ENCODE data around the gene KRTAP6-3.

The KRTAP6-3 gene, protein sequence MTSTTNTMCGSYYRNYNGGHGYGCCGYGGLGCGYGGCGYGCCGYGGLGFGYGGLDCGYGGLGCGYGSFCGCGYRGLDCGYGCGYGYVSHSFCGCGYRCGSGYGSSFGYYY

GRCh38 chr21:30592140-30592539 lies at the start of gene KRTAP6-3:
Gene KRTAP6-3 (plus strand): TSS chr21:30592440. CDS start chr21:30592446, 6 bp downstream.
- no peak for DNase-seq

DNA sequence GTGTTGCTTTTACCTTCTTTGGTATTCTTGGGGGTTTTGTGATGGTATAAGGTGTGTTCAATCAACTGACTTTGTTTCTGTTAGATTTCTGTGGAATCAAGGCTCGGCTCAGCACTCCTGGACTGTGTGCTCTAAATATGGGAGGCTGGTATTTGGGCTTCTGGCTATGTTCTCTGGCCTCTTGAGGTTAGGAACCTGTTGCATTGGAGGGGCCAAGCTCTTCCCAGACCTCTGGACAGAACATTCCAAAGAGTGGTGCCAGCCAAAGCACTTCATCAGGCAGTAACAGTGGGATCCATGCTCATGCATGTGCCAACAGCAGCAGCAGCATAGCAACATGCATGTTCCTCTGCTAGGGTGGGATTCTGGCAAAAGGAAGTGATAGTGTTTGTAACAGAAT lies 39.5 kb upstream of the KRTAP6-3 start:
- no peak for DNase-seq

DNA sequence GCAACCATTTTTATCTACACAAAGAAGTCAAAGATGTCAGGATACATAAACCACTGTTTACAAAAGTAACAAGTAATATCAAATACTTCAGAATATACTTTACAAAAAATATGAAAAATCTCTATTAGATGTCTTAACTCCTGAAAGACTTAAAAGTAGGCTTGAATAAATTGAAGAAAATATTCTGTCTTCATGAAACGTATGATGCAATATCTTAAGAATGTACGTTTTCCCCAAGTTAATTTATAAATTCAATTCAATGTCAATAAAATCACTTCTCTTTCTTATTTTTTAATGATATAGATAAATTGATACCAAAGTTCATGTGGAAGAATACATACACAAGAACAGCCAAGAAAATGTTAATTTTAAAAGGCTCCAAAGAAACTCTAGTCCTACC lies 37.1 kb upstream of the KRTAP6-3 start:
- no peak for DNase-seq

DNA sequence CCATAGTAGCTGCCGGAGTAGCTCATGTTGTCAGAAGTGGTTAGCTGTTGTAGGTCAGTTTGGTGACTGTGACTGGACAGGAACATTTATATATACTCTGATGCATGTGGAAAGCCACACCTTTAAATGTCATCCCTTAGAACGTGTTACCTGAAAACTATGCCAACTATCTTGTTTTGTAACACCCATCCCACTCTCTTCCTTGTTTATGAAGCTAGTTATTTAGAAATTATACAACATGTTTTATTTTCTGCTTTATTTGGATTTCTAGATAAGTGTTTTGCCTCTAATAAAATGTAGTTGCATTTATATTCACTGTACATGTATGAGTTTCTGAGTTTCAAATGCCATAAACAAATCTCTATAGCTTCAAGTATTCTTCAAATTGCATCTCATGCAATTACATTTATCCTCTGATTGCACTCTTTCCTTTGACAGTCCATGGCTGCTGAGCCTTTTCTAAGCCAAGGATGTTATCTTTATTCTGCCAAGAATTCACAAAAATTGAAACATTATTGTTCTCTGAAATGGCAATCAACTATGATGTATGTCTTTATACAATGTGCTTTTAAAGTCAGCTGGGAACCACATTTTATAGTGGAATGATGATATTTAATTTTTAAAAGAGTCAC lies 30.9 kb upstream of the KRTAP6-3 start, which contains the start of gene KRTAP19-7:
KRTAP19-7 (minus strand) TSS at position 51 of the 632 bp plus-strand sequence; CDS start at position 26, 25 bp downstream.
- DNase-seq: no peak

DNA sequence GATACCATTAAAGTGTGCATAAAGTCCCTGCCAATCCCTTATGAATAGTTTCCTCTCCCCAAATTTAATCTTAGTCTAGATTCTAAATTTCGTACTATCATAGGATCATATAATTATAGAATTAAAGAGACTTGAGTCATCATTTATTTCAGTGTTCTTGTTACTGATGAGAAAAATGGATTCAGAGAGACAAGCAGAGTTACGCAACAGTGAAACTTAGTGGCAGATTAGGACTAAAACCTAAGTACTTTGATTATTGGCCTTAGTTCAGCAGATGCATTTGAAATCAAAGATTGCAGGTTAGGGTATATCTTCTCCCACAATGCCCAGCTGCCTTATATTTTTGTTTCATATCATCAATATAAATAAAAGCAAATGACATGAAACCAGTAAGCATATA lies 30.3 kb upstream of the KRTAP6-3 start:
- DNase-seq: no peak

DNA sequence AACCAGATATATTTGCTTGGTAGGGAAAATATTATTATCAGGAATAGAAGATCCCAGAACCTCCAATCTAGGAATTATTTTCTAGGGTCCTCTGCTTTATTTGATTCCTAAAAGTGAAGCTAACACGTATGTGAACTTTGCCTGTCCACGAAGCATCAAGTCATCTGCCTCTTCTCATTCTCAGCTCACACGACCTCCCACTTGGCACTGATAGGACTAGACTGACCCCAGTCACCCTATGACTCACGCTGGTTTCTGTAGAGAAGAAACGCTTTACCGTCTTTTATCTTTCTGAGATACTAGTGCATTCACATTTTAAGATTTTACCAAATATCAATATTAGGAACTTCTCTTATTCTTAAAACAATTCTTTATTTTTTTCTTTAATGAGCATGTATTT lies 29.2 kb upstream of the KRTAP6-3 start:
- DNase-seq: no peak

DNA sequence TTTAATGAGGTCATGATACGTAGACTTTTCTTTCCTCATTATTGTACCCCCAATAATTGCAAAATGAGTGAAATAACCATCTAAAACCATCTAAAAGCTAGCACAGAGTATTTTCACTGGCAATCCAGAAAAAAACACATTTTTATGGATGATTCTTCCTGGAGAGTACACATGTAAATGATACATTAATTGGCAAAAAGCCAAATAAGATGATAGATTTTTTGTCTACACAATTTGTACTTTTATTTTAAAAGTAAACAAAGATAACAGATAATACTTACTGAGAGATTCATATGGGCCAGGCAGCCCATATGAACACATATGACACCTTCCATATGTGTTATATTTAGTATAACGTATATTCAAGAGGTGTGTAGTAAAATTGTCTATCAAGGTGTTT lies 28.6 kb upstream of the KRTAP6-3 start:
- DNase-seq: no peak

DNA sequence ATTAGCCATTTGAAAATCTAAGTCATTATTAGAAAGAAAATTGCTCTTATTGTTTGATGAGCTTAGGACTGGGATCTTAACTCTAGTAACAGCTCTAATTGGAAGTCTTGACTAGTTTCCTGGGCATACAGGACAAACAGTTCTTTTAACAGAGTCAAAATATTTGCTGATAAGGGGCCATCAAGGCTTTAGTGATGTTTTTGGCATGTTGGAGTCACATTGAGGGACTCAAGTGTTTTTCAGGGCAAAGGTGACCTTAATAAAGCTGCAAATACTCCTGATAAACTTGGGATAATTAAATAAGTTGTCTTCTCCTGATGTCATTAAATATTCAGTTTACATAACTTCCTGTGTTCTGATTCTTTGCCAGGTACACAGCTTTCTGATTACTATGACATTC lies 24.6 kb upstream of the KRTAP6-3 start:
- no peak for DNase-seq

DNA sequence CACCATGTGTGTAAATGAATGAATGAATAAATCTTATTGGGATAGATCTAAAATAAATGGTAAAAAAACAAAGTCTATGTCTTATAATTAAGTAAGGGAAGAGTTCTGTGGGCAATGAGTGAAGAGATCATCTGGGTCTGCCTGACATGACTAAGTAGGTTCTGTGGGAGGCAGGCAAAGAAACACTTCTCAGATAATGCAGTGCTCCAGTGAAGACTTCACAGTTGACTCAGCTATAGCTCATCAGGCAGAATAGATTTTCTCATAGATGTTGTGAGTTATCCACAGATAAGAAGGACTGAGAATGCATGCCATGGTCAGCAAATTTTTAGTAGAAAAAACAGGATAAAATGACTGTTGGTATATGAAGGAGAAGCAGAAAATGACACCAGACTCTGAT lies 14.5 kb upstream of the KRTAP6-3 start:
- DNase-seq: no peak

DNA sequence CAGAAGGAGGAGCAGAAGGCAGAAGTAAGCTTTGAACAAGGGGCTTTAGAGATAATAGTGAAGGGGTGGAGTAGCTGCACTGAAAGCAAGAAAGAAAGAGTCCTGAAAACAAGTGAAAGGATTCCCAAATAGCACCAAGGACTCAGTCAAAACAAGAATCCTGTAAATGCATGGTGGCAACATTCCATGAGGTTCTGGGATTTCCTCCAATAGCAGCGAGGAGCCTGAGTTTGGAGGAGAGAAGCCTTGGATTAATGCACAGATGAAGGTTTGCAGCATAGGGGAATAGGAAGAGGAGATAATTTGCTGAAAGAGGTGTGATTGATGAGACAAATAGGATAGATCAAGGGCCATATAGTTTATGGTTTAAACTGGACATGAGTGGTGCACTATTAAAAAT lies 12.9 kb upstream of the KRTAP6-3 start:
- DNase-seq: no peak

DNA sequence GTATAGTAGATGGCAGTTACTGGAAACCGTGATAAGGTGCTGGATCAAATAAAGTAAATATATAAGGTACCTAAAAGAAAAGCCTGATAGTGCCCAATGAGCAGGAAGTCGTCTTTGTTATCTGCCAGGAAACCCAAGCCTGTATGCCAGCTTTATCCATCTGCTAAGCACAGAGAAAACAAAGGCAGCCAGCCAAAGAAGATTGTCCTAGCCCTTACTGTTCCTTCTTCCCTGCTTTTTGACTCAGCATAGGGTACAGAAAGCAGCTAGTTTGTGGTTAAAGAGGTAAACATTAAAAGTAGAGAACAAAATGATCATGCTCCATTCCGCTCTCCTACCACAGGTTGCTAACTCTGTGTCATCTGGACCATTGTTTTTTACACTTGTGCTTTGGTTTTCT lies 12.1 kb upstream of the KRTAP6-3 start:
- DNase-seq: no peak

- no peak for DNase-seq
Measured at GRCh38 chr21:30582870-30583269, 9.4 kb upstream of the KRTAP6-3 start.

- no peak for DNase-seq
Measured at GRCh38 chr21:30590297-30590696, 1.9 kb upstream of the KRTAP6-3 start, which contains the start of gene KRTAP22-2. Gene KRTAP22-2 (minus strand): TSS chr21:30590397.

- DNase-seq: no peak
Measured at GRCh38 chr21:30598802-30599201, 6.6 kb downstream of the KRTAP6-3 start, which contains the start of gene KRTAP6-2. Gene KRTAP6-2 (minus strand): TSS chr21:30598902. CDS start chr21:30598874, 28 bp downstream.

- DNase-seq: no peak
Measured at GRCh38 chr21:30600787-30601186, 8.5 kb downstream of the KRTAP6-3 start, which contains the start of gene KRTAP22-1. Gene KRTAP22-1 (plus strand): TSS chr21:30601087.

- DNase-seq: no peak
Measured at GRCh38 chr21:30605968-30606367, 13.7 kb downstream of the KRTAP6-3 start.

GRCh38 chr21:30612132-30612531 lies 19.9 kb downstream of the KRTAP6-3 start:
- DNase-seq: no peak

DNA sequence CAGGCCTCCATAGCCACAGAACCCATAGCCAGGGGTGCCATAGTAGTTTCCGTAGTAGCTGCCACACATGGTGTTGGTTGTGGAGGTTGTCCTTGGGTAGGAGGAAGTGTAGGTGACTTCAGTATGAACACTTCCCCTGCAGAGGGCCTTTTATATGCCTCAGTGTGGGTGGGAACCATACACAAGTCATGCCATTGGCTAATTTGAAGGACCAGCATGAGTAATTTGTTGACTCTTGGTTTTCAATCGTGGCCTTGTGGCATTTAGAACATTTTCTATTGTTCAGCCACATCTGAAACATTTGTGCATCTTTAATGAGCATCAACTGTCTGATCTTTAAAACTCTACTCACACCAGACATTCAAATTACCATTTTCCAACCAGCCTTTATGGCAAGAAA lies 21.6 kb downstream of the KRTAP6-3 start, which contains the start of gene KRTAP6-1:
KRTAP6-1 (minus strand) TSS at position 95 of the 400 bp plus-strand sequence; CDS start at position 69, 26 bp downstream.
- DNase-seq: no peak

GRCh38 chr21:30615199-30615598 lies 23.0 kb downstream of the KRTAP6-3 start:
- no peak for DNase-seq

DNA sequence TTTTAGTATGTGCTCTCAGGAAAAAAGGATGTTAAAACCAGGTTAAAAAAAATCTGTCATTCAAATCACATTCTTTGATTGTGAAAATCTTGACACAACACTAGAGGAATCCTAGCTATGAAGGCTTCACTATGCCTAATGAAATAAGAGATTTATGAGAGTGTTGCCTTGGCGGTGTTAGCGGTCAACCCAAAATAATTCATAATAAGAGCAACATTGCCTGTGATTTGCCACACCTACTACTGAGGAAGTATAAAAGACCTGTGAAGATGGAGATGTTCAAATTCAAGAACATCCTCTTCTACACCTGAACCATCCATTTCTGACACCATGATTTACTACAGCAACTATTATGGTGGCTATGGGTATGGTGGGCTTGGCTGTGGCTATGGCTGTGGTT lies 23.9 kb downstream of the KRTAP6-3 start, which contains the start of gene KRTAP20-1:
KRTAP20-1 (plus strand) TSS at position 301 of the 400 bp plus-strand sequence; CDS start at position 331, 30 bp downstream.
- no peak for DNase-seq

DNA sequence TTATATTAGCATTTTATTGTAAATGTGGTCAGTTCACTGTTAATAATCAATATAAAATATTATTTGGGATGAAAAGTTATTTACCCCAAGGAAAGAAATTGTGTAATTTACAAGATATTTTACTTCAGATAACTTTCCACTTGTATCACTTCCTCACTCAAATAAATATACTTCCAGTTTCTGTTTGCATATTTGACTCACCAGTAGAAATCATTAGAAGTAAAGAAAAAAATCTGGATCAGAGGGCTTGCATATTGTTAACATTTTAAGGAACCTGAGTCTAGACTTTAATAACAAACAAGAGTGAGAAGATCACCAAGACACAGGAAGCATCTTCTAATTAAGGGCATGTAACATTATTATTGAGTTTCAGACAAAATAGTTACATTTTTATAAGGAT lies 27.8 kb downstream of the KRTAP6-3 start:
- DNase-seq: no peak

- no peak for DNase-seq
Measured at GRCh38 chr21:30620522-30620921, 28.3 kb downstream of the KRTAP6-3 start, which contains the start of gene KRTAP20-4. Gene KRTAP20-4 (plus strand): TSS chr21:30620627.

DNA sequence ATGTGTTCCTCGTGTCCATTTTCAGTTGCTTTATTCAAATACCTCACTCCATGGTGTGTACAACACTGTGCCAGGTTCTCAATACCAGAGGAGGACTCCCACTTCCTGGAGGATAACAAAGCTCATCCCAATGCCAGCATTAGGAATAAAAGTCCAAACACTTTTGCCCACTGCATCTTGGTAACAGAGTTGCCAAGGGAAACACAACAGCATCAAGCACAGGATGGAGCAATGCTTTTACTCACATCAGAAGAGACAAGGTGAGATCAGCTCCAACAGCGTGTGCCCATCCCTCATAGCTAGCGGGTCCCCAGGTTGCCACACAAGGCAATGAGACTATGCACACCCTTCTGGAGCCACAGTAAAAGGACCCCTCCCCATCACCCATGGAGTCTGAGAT lies 31.1 kb downstream of the KRTAP6-3 start:
- DNase-seq: no peak

DNA sequence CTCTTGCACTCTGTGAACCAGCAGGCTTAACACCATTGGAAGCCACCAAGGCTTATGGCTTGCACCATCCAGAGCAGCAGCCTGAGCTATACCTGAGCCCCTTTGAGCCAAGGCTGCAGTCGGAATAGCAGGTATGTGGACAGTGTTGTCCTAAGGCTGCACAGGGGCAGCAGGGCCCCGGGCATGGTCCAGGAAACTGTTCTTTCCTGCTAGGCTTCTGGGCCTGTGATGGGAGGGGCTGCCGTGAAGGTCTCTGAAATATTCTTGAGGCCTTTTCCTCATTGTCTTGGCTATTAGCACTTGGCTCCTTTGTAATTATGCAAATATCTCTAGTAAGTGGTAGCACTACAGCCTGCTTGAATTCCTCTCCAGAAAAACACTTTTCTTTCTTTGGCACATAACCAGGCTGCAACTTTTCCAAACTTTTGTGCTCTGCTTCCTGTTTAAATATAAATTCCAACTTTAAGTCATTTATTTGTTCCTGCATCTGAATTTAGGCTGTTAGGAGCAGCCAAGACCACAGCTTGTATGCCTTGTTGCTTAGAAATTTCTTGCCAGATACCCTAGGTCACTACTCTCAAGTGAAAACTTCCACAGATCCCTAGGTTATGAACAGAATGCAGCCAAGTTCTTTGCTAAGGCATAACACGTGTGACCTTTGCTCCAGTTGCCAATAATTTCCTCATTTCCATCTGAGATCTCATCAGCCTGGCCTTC lies 33.4 kb downstream of the KRTAP6-3 start:
- no peak for DNase-seq
